Breast epithelium (tissue), 3 donors: ENCODE data around the gene SFXN2.
A peak's percentile ranks its signal among the peaks of the same experiment; 100 is the strongest.

Experiments
- CTCF ChIP-seq, 3 donors: fragments of 450-650 bp; IDR thresholded peaks; one replicate each; pipeline ENCODE4 v1.5.1; 2016 to 2017; ENCODE audit warnings: antibody characterized with exemption in 3 of 3, mild to moderate bottlenecking in 3 of 3, moderate library complexity in 3 of 3
- POLR2A ChIP-seq: fragments of 450-650 bp; IDR thresholded peaks from one replicate; pipeline ENCODE4 v1.6.1; 2016; ENCODE audit warnings: antibody characterized with exemption, mild to moderate bottlenecking, moderate library complexity
- POLR2AphosphoS5 ChIP-seq, 3 donors: sonication (generic); formaldehyde crosslinking; IDR thresholded peaks; one replicate each; pipeline ENCODE4 v1.6.1; 2017; ENCODE audit warnings: antibody characterized with exemption in 3 of 3

- TF ChIP-seq POLR2AphosphoS5 (IDR thresholded peaks at IDR 0.05): peak in 1 of 3 donors; percentile 51
- TF ChIP-seq CTCF (IDR thresholded peaks at IDR 0.05): peak; percentile 70 to 91 (median 88)
- TF ChIP-seq POLR2A: no peak
These were observed 14.9 kb downstream of the SFXN2 start for GRCh38 chr10:102729029-102730026.
